HG03060 (cell line): Measurements from ENCODE around the gene PRKN.

Source experiments
- ATAC-seq: cut with Tn5 transposase; IDR thresholded peaks from one replicate; pipeline ENCODE4 v1.9.1; 2021; ENCODE audit warnings: low read depth, moderate number of reproducible peaks; ENCODE audit not compliant: unreplicated experiment

PRKN gene

GRCh38 chr6:161667957-161668356 is 1059.6 kb downstream of the PRKN start:
- ATAC-seq: no peak

- no peak for ATAC-seq
Measured at GRCh38 chr6:161663682-161664081, 1063.9 kb downstream of the PRKN start.

- ATAC-seq: no peak
Measured at GRCh38 chr6:161660666-161661571, 1066.6 kb downstream of the PRKN start.

- no peak for ATAC-seq
Measured at GRCh38 chr6:161658211-161658610, 1069.4 kb downstream of the PRKN start.

- ATAC-seq: no peak
Measured at GRCh38 chr6:161654209-161654608, 1073.4 kb downstream of the PRKN start.

- no peak for ATAC-seq
Measured at GRCh38 chr6:161651949-161652348, 1075.6 kb downstream of the PRKN start.

- ATAC-seq: no peak
Measured at GRCh38 chr6:161649841-161650240, 1077.7 kb downstream of the PRKN start.

- no peak for ATAC-seq
Measured at GRCh38 chr6:161649068-161649467, 1078.5 kb downstream of the PRKN start.

- no peak for ATAC-seq
Measured at GRCh38 chr6:161647234-161647633, 1080.3 kb downstream of the PRKN start.

- no peak for ATAC-seq
Measured at GRCh38 chr6:161644521-161644920, 1083.0 kb downstream of the PRKN start.

GRCh38 chr6:161641175-161641574 is 1086.4 kb downstream of the PRKN start:
- no peak for ATAC-seq

GRCh38 chr6:161639772-161640171 is 1087.8 kb downstream of the PRKN start:
- no peak for ATAC-seq

- ATAC-seq: no peak
Measured at GRCh38 chr6:161637658-161638057, 1089.9 kb downstream of the PRKN start.

- no peak for ATAC-seq
Measured at GRCh38 chr6:161636882-161637430, 1090.6 kb downstream of the PRKN start.

- ATAC-seq: no peak
Measured at GRCh38 chr6:161635975-161636374, 1091.6 kb downstream of the PRKN start.

- ATAC-seq: no peak
Measured at GRCh38 chr6:161634916-161635315, 1092.7 kb downstream of the PRKN start.

GRCh38 chr6:161631676-161632194 is 1095.8 kb downstream of the PRKN start:
- ATAC-seq: no peak

- no peak for ATAC-seq
Measured at GRCh38 chr6:161630674-161631073, 1096.9 kb downstream of the PRKN start.

- no peak for ATAC-seq
Measured at GRCh38 chr6:161626132-161626676, 1101.4 kb downstream of the PRKN start.

GRCh38 chr6:161624111-161624510 is 1103.5 kb downstream of the PRKN start:
- no peak for ATAC-seq

- ATAC-seq: no peak
Measured at GRCh38 chr6:161622779-161623178, 1104.8 kb downstream of the PRKN start.
